ENCODE results near the gene HPSE. TPM values are rescaled to one million over a fixed set of nuclear protein-coding genes. Genes with fewer than 3 reads are reported as not detected.

Gene HPSE
- total and polyA plus RNA-seq, 2 donors (not counting 1 experiment from before 2014, with no cell fraction given): 1.3 to 2.6 TPM

- WGBS (ENCODE audit: insufficient coverage): no CpG with 5 or more reads among the region's 3 CpGs
- no peak overlapping the region for H2AFZ ChIP-seq (ENCODE audit: insufficient read depth, low read depth, low read length, poor library complexity, severe bottlenecking)
- CTCF ChIA-PET: no interaction called here
Observed at GRCh38 chr4:83318666-83319065, 16.0 kb downstream of the HPSE start.

GRCh38 chr4:83317671-83318070 is 17.0 kb downstream of the HPSE start:
- POLR2A ChIA-PET: no interaction called here
- Mint-ChIP-seq H3K27me3 (no peaks in the 10 kb centered on the region), H3K27ac (no peak overlapping the region), H3K4me3 (no peak overlapping the region), H3K4me1 (no peaks in the 10 kb centered on the region), H3K9me3 (ENCODE audit: insufficient read depth) (no peaks in the 10 kb centered on the region)
- Histone ChIP-seq H3K36me3 (replicated peaks in 1 of 2; ENCODE audit: control extremely low read depth in 1 of 2, control insufficient read depth in 1 of 2, extremely low read depth in 1 of 2, insufficient read depth in 2 of 2, low read length in 1 of 2) (peaks cover 2% of the 10 kb centered on the region in 2 experiments), H3K27ac (ENCODE audit: low read length in 2 of 2) (no peak overlapping the region), H3K4me1 (ENCODE audit: control insufficient read depth in 2 of 2, insufficient read depth in 2 of 2, low read length in 2 of 2) (peaks cover 0 to 3% of the 10 kb centered on the region in 2 donors), H2AFZ (ENCODE audit: insufficient read depth, low read depth, low read length, poor library complexity, severe bottlenecking) (no peak overlapping the region), H3K79me2 (ENCODE audit: control insufficient read depth, insufficient read depth, low read length) (no peaks in the 10 kb centered on the region), H4K20me1 (ENCODE audit: control insufficient read depth, insufficient read depth, low read length, poor library complexity, severe bottlenecking) (no peaks in the 10 kb centered on the region), H3K4me3 (ENCODE audit: control extremely low read depth in 1 of 5, extremely low read depth in 1 of 5, insufficient read depth in 1 of 5, low read depth in 2 of 5, low read length in 4 of 5) (no peak overlapping the region), H3K4me2 (replicated peaks; ENCODE audit: low read depth, low read length, poor library complexity, severe bottlenecking) (no peak overlapping the region), H3K27me3 (replicated peaks in 1 of 4; ENCODE audit: control extremely low read depth in 1 of 4, control insufficient read depth in 3 of 4, insufficient read depth in 4 of 4, low read length in 3 of 4) (no peaks in the 10 kb centered on the region), H3K9me3 (ENCODE audit: control extremely low read depth in 1 of 3, control insufficient read depth in 2 of 3, insufficient read depth in 1 of 3, low read length in 2 of 3) (no peaks in the 10 kb centered on the region), H3K9ac (ENCODE audit: low read length) (no peak overlapping the region)
- no peak for DNase-seq
- CTCF ChIA-PET: no interaction called here
- intact Hi-C loops (cut with micrococcal nuclease): no loop called here
- WGBS (ENCODE audit: insufficient coverage): no CpG with 5 or more reads among the region's 4 CpGs
- no peak for TF ChIP-seq CTCF (IDR thresholded peaks at IDR 0.05)
- TF ChIP-seq EZH2 (IDR thresholded peaks at IDR 0.05; ENCODE audit: borderline replicate concordance, insufficient read depth, low read depth, low read length, poor library complexity, severe bottlenecking): no peak
- ATAC-seq (ENCODE audit: low read depth): no peak

More at GRCh38 chr4:83318666-83319065, 16.0 kb downstream of the HPSE start:
- TF ChIP-seq EZH2 (IDR thresholded peaks at IDR 0.05; ENCODE audit: borderline replicate concordance, insufficient read depth, low read depth, low read length, poor library complexity, severe bottlenecking) (no peak), CTCF (IDR thresholded peaks at IDR 0.05) (no peak)
- no peak overlapping the region for H3K27ac ChIP-seq (ENCODE audit: low read length in 2 of 2)
- ATAC-seq (ENCODE audit: low read depth) (no peak), DNase-seq (no peak)
- Mint-ChIP-seq H3K27ac (no peak overlapping the region), H3K4me1 (no peaks in the 10 kb centered on the region), H3K27me3 (no peaks in the 10 kb centered on the region), H3K9me3 (ENCODE audit: insufficient read depth) (no peaks in the 10 kb centered on the region), H3K4me3 (no peak overlapping the region)
- H3K9me3 ChIP-seq (ENCODE audit: control extremely low read depth in 1 of 3, control insufficient read depth in 2 of 3, insufficient read depth in 1 of 3, low read length in 2 of 3): no peaks in the 10 kb centered on the region
- H3K9ac ChIP-seq (ENCODE audit: low read length): no peak overlapping the region
- no peaks in the 10 kb centered on the region for H3K27me3 ChIP-seq (replicated peaks in 1 of 4; ENCODE audit: control extremely low read depth in 1 of 4, control insufficient read depth in 3 of 4, insufficient read depth in 4 of 4, low read length in 3 of 4)
- H3K79me2 ChIP-seq (ENCODE audit: control insufficient read depth, insufficient read depth, low read length): no peaks in the 10 kb centered on the region
- H3K4me1 ChIP-seq (ENCODE audit: control insufficient read depth in 2 of 2, insufficient read depth in 2 of 2, low read length in 2 of 2): peaks cover 0 to 3% of the 10 kb centered on the region in 2 donors
- H3K4me3 ChIP-seq (ENCODE audit: control extremely low read depth in 1 of 5, extremely low read depth in 1 of 5, insufficient read depth in 1 of 5, low read depth in 2 of 5, low read length in 4 of 5): no peak overlapping the region
- no peak overlapping the region for H3K4me2 ChIP-seq (replicated peaks; ENCODE audit: low read depth, low read length, poor library complexity, severe bottlenecking)
- peaks cover 2% of the 10 kb centered on the region in 2 experiments for H3K36me3 ChIP-seq (replicated peaks in 1 of 2; ENCODE audit: control extremely low read depth in 1 of 2, control insufficient read depth in 1 of 2, extremely low read depth in 1 of 2, insufficient read depth in 2 of 2, low read length in 1 of 2)
- H4K20me1 ChIP-seq (ENCODE audit: control insufficient read depth, insufficient read depth, low read length, poor library complexity, severe bottlenecking): no peaks in the 10 kb centered on the region
- intact Hi-C loops (cut with micrococcal nuclease): no loop called here
- POLR2A ChIA-PET: no interaction called here
